ENCODE data around the gene KCNMA1.

DNA sequence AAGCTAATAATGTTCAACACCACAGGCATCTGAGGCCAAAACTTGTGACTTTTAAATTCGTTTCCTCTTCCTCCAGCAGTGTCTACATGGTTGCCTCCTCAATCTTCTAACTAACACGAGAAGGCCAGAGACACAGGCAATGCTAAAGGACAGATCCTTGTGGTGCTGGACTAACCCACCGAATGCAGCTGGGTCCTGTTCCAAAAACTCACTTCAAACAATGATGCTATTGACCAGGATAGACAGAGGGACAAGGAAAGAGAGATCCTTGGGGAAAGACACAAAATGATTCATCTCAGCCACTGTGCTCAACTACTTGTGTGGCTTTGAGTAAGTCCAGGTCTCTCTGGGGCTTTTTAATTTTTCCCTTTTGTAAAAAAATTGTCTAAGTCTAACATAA is 107.6 kb downstream of the KCNMA1 start:
- TF ChIP-seq RAD21 (conservative IDR thresholded peaks at IDR 0.05) (no peak), CTCF (IDR thresholded peaks at IDR 0.05; ENCODE audit: poor library complexity, severe bottlenecking) (no peak), SMC3 (conservative IDR thresholded peaks at IDR 0.05; ENCODE audit: poor library complexity) (no peak), POLR2AphosphoS5 (IDR thresholded peaks at IDR 0.05) (no peak)

Measured in neural cell (in vitro differentiated cells).